AG04450 (cell line): ENCODE measurements around the gene CD34. TPM values are rescaled to one million over a fixed set of nuclear protein-coding genes. Genes with fewer than 3 reads are reported as not detected.

Experiments used
- CTCF ChIA-PET: fragments of 300-600, 350-600 bp; formaldehyde crosslinking; extraction: SDS; loops from one replicate; lab custom pipeline; 2022; ENCODE audit warnings: antibody characterized with exemption, inconsistent platforms; lab: Charles Lee
- POLR2A ChIA-PET: fragments of 350-600 bp; formaldehyde crosslinking; extraction: SDS; loops from one replicate; lab custom pipeline; 2021; ENCODE audit warnings: antibody characterized with exemption, inconsistent platforms; lab: Yijun Ruan, JAX
- DNase-seq: peaks from one replicate; pipeline ENCODE4 v3.0.0-alpha.2; 2011; ENCODE audit warnings: low read depth, low spot score
- H3K27ac ChIP-seq: one replicate; pipeline ENCODE4 v1.5.1; 2012; ENCODE audit warnings: low read depth, low read length, control low read depth
- H3K27me3 ChIP-seq: one replicate; pipeline ENCODE4 v1.6.0; 2012; ENCODE audit warnings: low read length; ENCODE audit not compliant: control insufficient read depth, insufficient read depth
- H3K4me3 ChIP-seq: 2 replicates; pipeline ENCODE4 v1.5.1; 2011; ENCODE audit warnings: mild to moderate bottlenecking, low read depth, low read length, control low read depth
- H3K9me3 ChIP-seq: 2 replicates; pipeline ENCODE4 v1.5.1; 2012; ENCODE audit warnings: low read length; ENCODE audit not compliant: control insufficient read depth, insufficient read depth
- CTCF ChIP-seq: IDR thresholded peaks from 2 replicates; pipeline ENCODE4 v1.5.1; 2011; ENCODE audit warnings: low read depth, low read length, control low read depth, inconsistent platforms
- polyA plus RNA-seq: library from polyadenylated mRNA; depleted of rRNA; stranded (reverse); fragments of >200 nt; gene quantifications from 2 replicates; pipeline ENCODE4 v1.2.3, GENCODE V29; 2011

Gene CD34
- polyA plus RNA-seq, 1 experiment: 0.14 TPM

- H3K27me3 ChIP-seq: no peaks in the 10 kb centered on the region
- TF ChIP-seq CTCF: no peak
- POLR2A ChIA-PET: no interaction called here
- H3K4me3 ChIP-seq: no peak overlapping the region
- CTCF ChIA-PET: interaction anchor here (0.7 to 4.1 kb wide), 2 partner anchors 11 to 134 kb away, joined by 3 to 33 read pairs; no protein-coding TSS in a partner anchor
- no peaks in the 10 kb centered on the region for H3K9me3 ChIP-seq
- DNase-seq: no peak
- no peak overlapping the region for H3K27ac ChIP-seq
Observed at GRCh38 chr1:207858806-207859205, 52.1 kb downstream of the CD34 start.

DNA sequence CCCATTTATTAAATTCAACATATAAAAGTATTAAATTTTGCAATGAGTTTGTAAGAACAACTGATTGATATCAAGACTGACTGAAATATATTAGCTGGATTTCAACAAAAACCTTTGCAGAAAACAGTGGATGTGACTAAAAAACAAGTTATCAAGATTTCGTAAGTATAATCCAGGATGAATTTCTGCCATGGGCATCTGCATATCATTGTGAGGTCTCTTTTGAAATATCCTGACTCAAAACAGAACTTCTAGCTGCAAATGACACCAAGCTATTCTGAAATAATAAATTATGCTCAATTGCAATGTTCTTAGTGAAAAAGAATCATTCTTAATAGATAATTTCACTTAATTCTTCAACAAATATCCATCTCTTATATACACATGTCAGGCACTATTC is 52.6 kb downstream of the CD34 start:
- H3K27ac ChIP-seq: no peak overlapping the region
- DNase-seq: no peak
- no peak overlapping the region for H3K4me3 ChIP-seq
- no peak for TF ChIP-seq CTCF
- H3K9me3 ChIP-seq: no peaks in the 10 kb centered on the region
- no peaks in the 10 kb centered on the region for H3K27me3 ChIP-seq
- ChIA-PET POLR2A (no interaction called here), CTCF (interaction anchor here (0.7 to 4.1 kb wide), 2 partner anchors 11 to 135 kb away, joined by 3 to 33 read pairs; no protein-coding TSS in a partner anchor)

DNA sequence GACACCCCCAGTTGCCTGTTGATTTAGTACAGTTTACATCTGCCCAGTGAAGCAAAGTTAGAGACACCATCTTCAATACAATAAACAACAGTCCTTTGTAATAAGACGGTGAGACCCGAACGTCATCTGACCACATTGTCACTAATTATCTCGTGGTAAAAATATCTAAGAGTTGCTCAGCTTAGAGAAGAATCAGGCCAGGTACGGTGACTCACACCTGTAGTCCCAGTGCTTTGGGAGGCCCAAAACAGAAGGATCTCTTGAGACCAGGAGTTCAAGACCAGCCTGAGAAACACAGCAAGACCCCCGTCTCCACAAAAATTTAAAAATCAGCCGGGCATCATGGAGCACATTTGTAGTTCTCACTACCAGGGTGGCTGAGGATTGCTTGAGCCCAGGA is 53.5 kb downstream of the CD34 start:
- ChIA-PET CTCF (interaction anchor here (0.5 to 4.1 kb wide), 2 partner anchors 12 to 60 kb away, joined by 4 to 33 read pairs; no protein-coding TSS in a partner anchor), POLR2A (no interaction called here)
- no peaks in the 10 kb centered on the region for H3K9me3 ChIP-seq
- H3K27ac ChIP-seq: no peak overlapping the region
- no peak overlapping the region for H3K4me3 ChIP-seq
- TF ChIP-seq CTCF: no peak
- H3K27me3 ChIP-seq: no peaks in the 10 kb centered on the region
- no peak for DNase-seq

DNA sequence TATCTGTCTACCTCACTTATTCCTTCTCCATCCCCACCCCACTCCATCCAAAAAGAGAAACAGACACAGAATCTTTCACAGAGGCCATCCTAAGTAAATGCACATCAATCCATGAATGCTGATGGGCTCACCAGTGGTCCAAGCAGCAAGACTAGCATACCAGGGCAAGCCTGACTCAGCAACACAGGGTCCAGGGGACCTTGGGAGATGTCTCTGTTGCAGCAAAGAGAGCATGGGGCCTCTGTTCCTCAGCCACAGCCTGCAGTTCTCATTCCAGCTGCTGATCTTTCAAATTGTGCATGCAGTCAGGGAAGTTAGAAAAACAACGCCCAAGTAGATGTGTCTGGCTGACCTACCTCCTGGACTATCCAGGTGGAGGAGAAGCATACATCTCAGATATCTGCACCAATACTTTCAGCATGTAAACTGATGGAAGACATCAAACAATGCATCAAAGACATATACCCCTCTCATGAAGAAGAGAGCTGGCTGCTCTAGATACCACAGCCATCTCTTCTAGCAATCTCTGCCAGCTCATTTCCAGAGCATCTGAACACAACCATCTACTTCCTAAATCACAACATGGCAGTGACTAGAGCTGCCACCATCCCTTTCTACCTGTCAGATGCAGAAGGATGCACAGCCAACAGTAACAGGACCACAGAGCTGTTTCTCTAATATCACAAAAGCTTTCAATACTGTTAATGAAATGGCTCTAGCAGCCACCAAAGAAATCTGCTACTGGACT is 54.5 kb downstream of the CD34 start:
- DNase-seq: no peak
- CTCF ChIA-PET: interaction anchor here (1.0 to 2.0 kb wide), 5 partner anchors 8 to 107 kb away, joined by 3 to 9 read pairs (median 5); no protein-coding TSS in a partner anchor
- no peaks in the 10 kb centered on the region for H3K27me3 ChIP-seq
- TF ChIP-seq CTCF: no peak
- H3K9me3 ChIP-seq: no peaks in the 10 kb centered on the region
- H3K4me3 ChIP-seq: no peak overlapping the region
- no peak overlapping the region for H3K27ac ChIP-seq
- POLR2A ChIA-PET: no interaction called here

- Histone ChIP-seq H3K4me3 (no peak overlapping the region), H3K27ac (no peak overlapping the region), H3K9me3 (no peaks in the 10 kb centered on the region), H3K27me3 (no peaks in the 10 kb centered on the region)
- TF ChIP-seq CTCF: no peak
- ChIA-PET CTCF (no interaction called here), POLR2A (no interaction called here)
- DNase-seq: no peak
Observed at GRCh38 chr1:207854001-207854400, 56.9 kb downstream of the CD34 start.
